Suprapubic skin (tissue), 4 donors: ENCODE measurements around the gene DPH7. TPM values are rescaled to one million over a fixed set of nuclear protein-coding genes. Genes with fewer than 3 reads are reported as not detected.

ENCODE experiments used
- DNase-seq, 2 donors: peaks; one replicate each; pipeline ENCODE4 v3.0.0-alpha.2; 2019; ENCODE audit warnings: low spot score in 2 of 2
- H3K27ac ChIP-seq: fragments of 200-600 bp; sonication (generic); one replicate; pipeline ENCODE4 v1.5.1; 2019
- H3K27me3 ChIP-seq: fragments of 200-600 bp; sonication (generic); one replicate; pipeline ENCODE4 v1.5.1; 2019
- H3K36me3 ChIP-seq: fragments of 200-600 bp; sonication (generic); one replicate; pipeline ENCODE4 v1.5.1; 2019
- H3K4me1 ChIP-seq: fragments of 200-600 bp; sonication (generic); one replicate; pipeline ENCODE4 v1.5.1; 2019
- H3K4me3 ChIP-seq: fragments of 200-600 bp; sonication (generic); one replicate; pipeline ENCODE4 v1.5.1; 2019; ENCODE audit warnings: mild to moderate bottlenecking
- H3K9me3 ChIP-seq: fragments of 200-600 bp; sonication (generic); one replicate; pipeline ENCODE4 v1.5.1; 2019
- CTCF ChIP-seq, 2 donors: fragments of 200-600 bp in 1 of 2; fragments of 450-650 bp in 1 of 2; sonication (generic) in 1 of 2; IDR thresholded peaks; one replicate each; pipeline ENCODE4 v1.5.1; 2016 to 2019; ENCODE audit warnings: antibody characterized with exemption in 2 of 2, mild to moderate bottlenecking in 1 of 2, moderate library complexity in 1 of 2
- EP300 ChIP-seq: sonication (generic); formaldehyde crosslinking; IDR thresholded peaks from one replicate; pipeline ENCODE4 v1.6.1; 2017; ENCODE audit warnings: antibody characterized with exemption
- POLR2A ChIP-seq, 2 donors: fragments of 450-650 bp; IDR thresholded peaks; one replicate each; pipeline ENCODE4 v1.6.1; 2017; ENCODE audit warnings: antibody characterized with exemption in 2 of 2, mild to moderate bottlenecking in 2 of 2, moderate library complexity in 2 of 2
- POLR2AphosphoS5 ChIP-seq, 3 donors: sonication (generic); formaldehyde crosslinking; IDR thresholded peaks; one replicate each; pipeline ENCODE4 v1.6.1; 2017; ENCODE audit warnings: antibody characterized with exemption in 3 of 3
- WGBS: methylation state at CpG from one replicate; pipeline ENCODE4 v1.1.5; 2018; 5-methylcytosine and 5-hydroxymethylcytosine counted together
- total RNA-seq, 4 donors: library from RNA; depleted of rRNA; stranded (reverse); fragments of >200 nt; gene quantifications; one replicate each; pipeline ENCODE4 v1.1.0, GENCODE V29; 2016

DPH7 gene
- total RNA-seq, 4 donors from 2014 or later = 26.8 to 64.8 (median 34.1) TPM

GRCh38 chr9:137611623-137612609 lies 33.2 kb upstream of the DPH7 start:
- Histone ChIP-seq H3K27me3 (no peaks in the 10 kb centered on the region), H3K4me3 (peak overlapping the region; percentile 1), H3K9me3 (no peaks in the 10 kb centered on the region), H3K36me3 (peaks cover 24% of the 10 kb centered on the region), H3K27ac (peak overlapping the region; percentile 85), H3K4me1 (peaks cover 64% of the 10 kb centered on the region)
- WGBS = 21% methylated on average over 12 of the region's 21 CpGs
- DNase-seq = peak in 1 of 2 donors; percentile 86
- TF ChIP-seq EP300 (no peak), POLR2AphosphoS5 (IDR thresholded peaks at IDR 0.05) (peak in 2 of 3 donors; percentile 69 to 91)

- Histone ChIP-seq H3K9me3 (no peaks in the 10 kb centered on the region), H3K27me3 (no peaks in the 10 kb centered on the region), H3K4me3 (no peak overlapping the region), H3K36me3 (peaks cover 24% of the 10 kb centered on the region), H3K4me1 (peaks cover 69% of the 10 kb centered on the region), H3K27ac (peak overlapping the region; percentile 85)
- 71% methylated on average over 6 of the region's 6 CpGs for WGBS
- no peak for TF ChIP-seq POLR2AphosphoS5 (IDR thresholded peaks at IDR 0.05)
- TF ChIP-seq CTCF (IDR thresholded peaks at IDR 0.05) = no peak
- TF ChIP-seq EP300 = no peak
- no peak for TF ChIP-seq POLR2A (IDR thresholded peaks at IDR 0.05)
- DNase-seq = no peak
Measured at GRCh38 chr9:137610944-137611343, 32.2 kb upstream of the DPH7 start.

- 29% methylated on average over 13 of the region's 17 CpGs for WGBS
- peak in 1 of 2 donors; percentile 69 for DNase-seq
- Histone ChIP-seq H3K4me1 (peaks cover 51% of the 10 kb centered on the region), H3K4me3 (peak overlapping the region; percentile 90), H3K27me3 (no peaks in the 10 kb centered on the region), H3K36me3 (no peaks in the 10 kb centered on the region), H3K27ac (no peak overlapping the region), H3K9me3 (no peaks in the 10 kb centered on the region)
- TF ChIP-seq CTCF (IDR thresholded peaks at IDR 0.05) (no peak), POLR2A (IDR thresholded peaks at IDR 0.05) (no peak), EP300 (no peak), POLR2AphosphoS5 (IDR thresholded peaks at IDR 0.05) (no peak)
Measured at GRCh38 chr9:137607141-137607857, 28.6 kb upstream of the DPH7 start.

- TF ChIP-seq POLR2A (IDR thresholded peaks at IDR 0.05) (no peak), EP300 (no peak), CTCF (IDR thresholded peaks at IDR 0.05) (no peak), POLR2AphosphoS5 (IDR thresholded peaks at IDR 0.05) (no peak)
- DNase-seq = peak in 1 of 2 donors; percentile 65
- 20% methylated on average over 12 of the region's 13 CpGs for WGBS
Measured at GRCh38 chr9:137606734-137607138, 28.0 kb upstream of the DPH7 start.

GRCh38 chr9:137606005-137606621 lies 27.4 kb upstream of the DPH7 start:
- no peaks in the 10 kb centered on the region for H3K27me3 ChIP-seq
- WGBS = no CpG with 5 or more reads among the region's 57 CpGs
- H3K4me1 ChIP-seq = peaks cover 39% of the 10 kb centered on the region
- peak overlapping the region; percentile 92 for H3K27ac ChIP-seq
- DNase-seq = peak in 1 of 2 donors; percentile 76
- TF ChIP-seq POLR2A (IDR thresholded peaks at IDR 0.05) (no peak), EP300 (no peak), CTCF (IDR thresholded peaks at IDR 0.05) (no peak), POLR2AphosphoS5 (IDR thresholded peaks at IDR 0.05) (no peak)
- peak overlapping the region; percentile 90 for H3K4me3 ChIP-seq
- H3K9me3 ChIP-seq = no peaks in the 10 kb centered on the region
- H3K36me3 ChIP-seq = no peaks in the 10 kb centered on the region

More at GRCh38 chr9:137606734-137607138, 28.0 kb upstream of the DPH7 start:
- H3K27me3 ChIP-seq = no peaks in the 10 kb centered on the region
- peak overlapping the region; percentile 92 for H3K27ac ChIP-seq
- H3K4me1 ChIP-seq = peaks cover 45% of the 10 kb centered on the region
- no peaks in the 10 kb centered on the region for H3K9me3 ChIP-seq
- no peaks in the 10 kb centered on the region for H3K36me3 ChIP-seq
- peak overlapping the region; percentile 90 for H3K4me3 ChIP-seq
